HepG2 (cell line): Measurements from ENCODE around the gene HSF4. TPM values are rescaled to one million over a fixed set of nuclear protein-coding genes. Genes with fewer than 3 reads are reported as not detected.

ENCODE experiments used
- ATAC-seq: fragments of 200-7000 bp; cut with Tn5 transposase; 3 replicates; pipeline ENCODE4 v1.9.1; 2020; ENCODE audit warnings: mild to moderate bottlenecking, moderate library complexity
- BruUV-seq: library from RNA; stranded (reverse); fragments of 400-500 nt; replicated peaks from 2 replicates; lab custom pipeline; 2021; lab: Mats Ljungman, UMichigan
- CTCF ChIA-PET: fragments of 300-600 bp; formaldehyde crosslinking; extraction: SDS; loops from one replicate; lab custom pipeline; 2021; ENCODE audit warnings: low total read pairs, inconsistent platforms, low intra/inter-chr PET ratio; lab: Yijun Ruan, JAX
- POLR2A ChIA-PET: fragments of 350-600 bp; sonication (Branson Sonifier 250); formaldehyde crosslinking; loops from one replicate; lab custom pipeline; 2020; ENCODE audit warnings: antibody characterized with exemption, inconsistent platforms; lab: Yijun Ruan, JAX
- DNase-seq: peaks from one replicate; pipeline ENCODE4 v3.0.0-alpha.2; 2015; ENCODE audit warnings: low spot score
- FAIRE-seq: peaks from 3 replicates; lab custom pipeline; 2011; peaks lifted over from hg19 to GRCh38; lab: Jason Lieb, UNC
- H2AFZ ChIP-seq: one replicate; pipeline ENCODE4 v1.6.1; 2011; ENCODE audit warnings: low read length, inconsistent platforms
- H3K27ac ChIP-seq: fragments of 300-600 bp; 3 replicates; pipeline ENCODE4 v1.8.0; 2011; ENCODE audit warnings: mixed run types, mild to moderate bottlenecking, mixed read lengths, low read length, inconsistent platforms; ENCODE audit not compliant: insufficient read depth; ENCODE audit errors: extremely low read length
- H3K27me3 ChIP-seq, 2 experiments: fragments of 200-600 bp in 1 of 2; 2 replicates in 1 of 2; 3 replicates in 1 of 2; pipeline versions ENCODE4 v1.6.0 to v1.8.0; 2011; ENCODE audit warnings: low read length in 2 of 2, mild to moderate bottlenecking in 2 of 2, moderate library complexity in 2 of 2, inconsistent platforms in 1 of 2; ENCODE audit not compliant: insufficient read depth in 2 of 2, control insufficient read depth in 1 of 2
- H3K36me3 ChIP-seq, 2 experiments: fragments of 200-600 bp in 1 of 2; replicated peaks in 1 of 2; 2 replicates in 1 of 2; 3 replicates in 1 of 2; pipeline versions ENCODE4 v1.5.1 to v1.8.0; 2011; ENCODE audit warnings: low read length in 2 of 2, inconsistent platforms in 1 of 2; ENCODE audit not compliant: insufficient read depth in 2 of 2, control insufficient read depth in 1 of 2
- H3K4me1 ChIP-seq: 2 replicates; pipeline ENCODE4 v1.5.1; 2012; ENCODE audit warnings: low read length, inconsistent platforms; ENCODE audit not compliant: insufficient read depth
- H3K4me2 ChIP-seq: 2 replicates; pipeline ENCODE4 v1.6.0; 2011; ENCODE audit warnings: low read depth, low read length, inconsistent platforms
- H3K4me3 ChIP-seq, 3 experiments: fragments of 200-600 bp in 1 of 3; sonication (generic), shearing (Covaris generic) in 1 of 3; replicated peaks in 1 of 3; 2 replicates each; pipeline ENCODE4 v1.5.1; 2011 to 2016; ENCODE audit warnings: low read length in 3 of 3, inconsistent platforms in 2 of 3, low read depth in 2 of 3, mild to moderate bottlenecking in 2 of 3, control low read depth in 1 of 3, mixed read lengths in 1 of 3; ENCODE audit not compliant: insufficient read depth in 1 of 3
- H3K79me2 ChIP-seq: one replicate; pipeline ENCODE4 v1.6.1; 2011; ENCODE audit warnings: low read length, inconsistent platforms; ENCODE audit not compliant: insufficient read depth
- H3K9ac ChIP-seq: 2 replicates; pipeline ENCODE4 v1.6.0; 2011; ENCODE audit warnings: mild to moderate bottlenecking, low read depth, low read length, inconsistent platforms; ENCODE audit not compliant: insufficient read depth
- H3K9me3 ChIP-seq: 2 replicates; pipeline ENCODE4 v1.5.1; 2012; ENCODE audit warnings: mild to moderate bottlenecking, low read length
- H4K20me1 ChIP-seq: 2 replicates; pipeline ENCODE4 v1.6.0; 2011; ENCODE audit warnings: inconsistent platforms, mild to moderate bottlenecking, low read length, moderate library complexity; ENCODE audit not compliant: insufficient read depth
- FIP1L1 ChIP-seq: fragments of 200-400 bp; formaldehyde crosslinking; IDR thresholded peaks from 2 replicates; pipeline ENCODE4 v1.6.1; 2018; ENCODE audit warnings: low read depth, mild to moderate bottlenecking, low read length, moderate library complexity, borderline replicate concordance; ENCODE audit not compliant: insufficient read depth
- JARID2 ChIP-seq: sonication (generic); formaldehyde crosslinking; IDR thresholded peaks from 2 replicates; pipeline ENCODE4 v1.8.1; 2023; ENCODE audit warnings: missing genetic modification reagents, inconsistent platforms; ENCODE audit not compliant: insufficient replicate concordance
- NONO ChIP-seq, 2 experiments: fragments of 450-650 bp in 1 of 2; sonication (generic) in 1 of 2; formaldehyde crosslinking in 1 of 2; IDR thresholded peaks in 1 of 2; conservative IDR thresholded peaks in 1 of 2; 2 replicates each; pipeline versions ENCODE4 v1.6.1 to v1.8.0; 2017 to 2022; ENCODE audit warnings: mild to moderate bottlenecking in 1 of 2, missing genetic modification reagents in 1 of 2, moderate library complexity in 1 of 2
- NR2F1 ChIP-seq, 2 experiments: fragments of 450-650 bp in 1 of 2; formaldehyde crosslinking in 1 of 2; IDR thresholded peaks; 2 replicates each; pipeline versions ENCODE4 v1.5.0 to v1.6.1; 2016 to 2020; ENCODE audit warnings: mild to moderate bottlenecking in 1 of 2, missing compliant biosample characterization in 1 of 2, missing genetic modification reagents in 1 of 2, moderate library complexity in 1 of 2
- RAD21 ChIP-seq: fragments of 450-650 bp; formaldehyde crosslinking; IDR thresholded peaks from 2 replicates; pipeline ENCODE4 v1.5.0; 2020; ENCODE audit warnings: mild to moderate bottlenecking
- RBFOX2 ChIP-seq: fragments of 200-400 bp; formaldehyde crosslinking; IDR thresholded peaks from 2 replicates; pipeline ENCODE4 v1.6.1; 2017; ENCODE audit warnings: low read depth, mild to moderate bottlenecking, low read length
- SMC3 ChIP-seq: IDR thresholded peaks from 2 replicates; pipeline ENCODE4 v1.6.1; 2011; ENCODE audit warnings: low read length, improper control_type of control experiment
- TOPORS ChIP-seq: sonication (generic); formaldehyde crosslinking; IDR thresholded peaks from 2 replicates; pipeline ENCODE4 v1.8.0; 2023; ENCODE audit warnings: mild to moderate bottlenecking, missing genetic modification reagents
- ZBTB44 ChIP-seq: sonication (generic); formaldehyde crosslinking; IDR thresholded peaks from 2 replicates; pipeline ENCODE4 v1.4.0; 2020; ENCODE audit warnings: missing genetic modification reagents
- ZNF30 ChIP-seq: sonication (generic); formaldehyde crosslinking; IDR thresholded peaks from 2 replicates; pipeline ENCODE4 v1.5.0; 2020; ENCODE audit warnings: mild to moderate bottlenecking, missing genetic modification reagents
- ZNF484 ChIP-seq: sonication (generic); formaldehyde crosslinking; IDR thresholded peaks from 2 replicates; pipeline ENCODE4 v1.5.1; 2020; ENCODE audit warnings: mild to moderate bottlenecking, low read depth, missing genetic modification reagents, borderline replicate concordance
- ZNF674 ChIP-seq: sonication (generic); formaldehyde crosslinking; IDR thresholded peaks from 2 replicates; pipeline ENCODE4 v1.5.0; 2020; ENCODE audit warnings: low read depth, mild to moderate bottlenecking, missing genetic modification reagents
- ZNF713 ChIP-seq: sonication (generic); formaldehyde crosslinking; IDR thresholded peaks from 2 replicates; pipeline ENCODE4 v1.4.0; 2020; ENCODE audit warnings: mild to moderate bottlenecking, missing genetic modification reagents
- ZNF761 ChIP-seq: sonication (generic); formaldehyde crosslinking; conservative IDR thresholded peaks from 2 replicates; pipeline ENCODE4 v1.4.0; 2020; ENCODE audit warnings: mild to moderate bottlenecking, missing genetic modification reagents
- WGBS: methylation state at CpG from one replicate; pipeline ENCODE4 v1.1.6; 2017; ENCODE audit warnings: low lambda C conversion rate; 5-methylcytosine and 5-hydroxymethylcytosine counted together
- in situ Hi-C: cut with HindIII; loops from 2 replicates; pipeline ENCODE4 v1.10.0; 2017; ENCODE audit warnings: low pct_unique_long_range_greater_than_20kb; ENCODE audit not compliant: extremely low pct_ligation_motif_present
- intact Hi-C: fragments of 100-400 bp; cut with micrococcal nuclease; formaldehyde crosslinking; loops from one replicate; pipeline ENCODE4 v1.10.0; 2022; ENCODE audit not compliant: unreplicated experiment
- polyA plus RNA-seq, 8 experiments: library from polyadenylated mRNA; depleted of rRNA in 3 of 8; stranded (reverse) in 7 of 8; unstranded in 1 of 8; fragments of >200 nt; fragmentation: Illumina TruSeq in 4 of 8; extraction: Trizol in 4 of 8; gene quantifications; 2 replicates each; pipeline versions ENCODE4 v1.2.1 to v1.2.3, GENCODE V29; 2011 to 2016; ENCODE audit warnings: low read depth in 4 of 8, missing spikeins in 1 of 8, mixed read lengths in 1 of 8; ENCODE audit not compliant: insufficient read depth in 1 of 8
- total RNA-seq, 5 experiments: library from RNA; depleted of rRNA; stranded (reverse); fragments of >200 nt; fragmentation: Illumina TruSeq; extraction: Trizol; gene quantifications; 2 replicates each; pipeline ENCODE4 v1.2.3, GENCODE V29; 2016; ENCODE audit warnings: low read depth in 1 of 5
- TF ChIP-seq, protein P1 (sequence below): sonication (generic); formaldehyde crosslinking; IDR thresholded peaks from 2 replicates; pipeline ENCODE4 v1.5.0; 2020; ENCODE audit warnings: mild to moderate bottlenecking, missing genetic modification reagents, moderate library complexity
- TF ChIP-seq, protein P2 (sequence below): sonication (generic); formaldehyde crosslinking; IDR thresholded peaks from 2 replicates; pipeline ENCODE4 v1.4.0; 2020; ENCODE audit warnings: missing genetic modification reagents

Gene HSF4
- total and polyA plus RNA-seq, 2 of the 13 experiments (the other 11 are each of a cell fraction or from before 2014, with no cell fraction given), result 3.5 to 16.9 TPM

DNA sequence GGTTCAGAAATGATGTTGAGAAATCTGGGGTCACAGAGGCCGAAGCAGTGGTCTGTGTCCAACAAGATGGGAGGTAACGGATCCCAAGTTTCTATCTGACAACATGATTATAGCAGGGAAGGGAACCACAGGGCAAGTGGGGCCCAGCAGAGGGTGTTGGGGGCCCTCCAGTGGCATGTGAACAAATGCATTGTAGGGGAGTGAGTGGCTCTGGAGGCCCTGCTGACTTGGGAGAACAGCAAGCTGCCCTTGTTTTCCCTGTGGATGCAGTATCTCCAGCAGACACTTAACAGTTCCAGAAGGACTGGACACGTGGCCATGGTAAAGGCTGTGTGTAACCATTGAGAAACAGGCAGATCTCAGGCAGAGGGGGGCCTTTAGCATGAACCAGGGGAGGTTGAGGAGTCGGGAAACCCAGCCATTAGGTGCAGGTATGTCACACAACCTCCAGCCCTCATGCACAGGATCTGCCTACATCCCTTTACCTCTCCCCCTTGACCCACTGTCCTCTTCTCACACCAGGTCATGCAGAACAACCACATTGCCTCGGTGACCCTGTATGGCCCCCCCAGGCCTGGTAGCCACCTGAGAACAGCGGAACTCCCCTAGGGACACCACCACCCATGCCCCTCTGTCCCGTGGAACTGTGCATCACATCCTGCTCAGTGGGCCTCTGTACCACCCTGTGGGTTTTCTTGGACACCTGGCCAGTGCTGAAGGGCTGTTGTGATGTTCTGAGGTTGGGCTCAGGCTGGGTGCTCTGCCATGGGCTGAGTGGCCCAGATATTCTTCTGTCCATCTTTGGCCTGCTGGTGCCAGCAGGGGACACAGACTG is 17.8 kb upstream of the HSF4 start:
- no peaks in the 10 kb centered on the region for H3K9me3 ChIP-seq
- 94% methylated on average over 7 of the region's 7 CpGs for WGBS
- intact Hi-C loops, result no loop called here
- no peak for FAIRE-seq
- no peak overlapping the region for H3K4me2 ChIP-seq
- no peak overlapping the region for H2AFZ ChIP-seq
- BruUV-seq, result no TSS peak
- peaks cover 54 to 73% of the 10 kb centered on the region in 2 experiments for H3K36me3 ChIP-seq
- H3K4me1 ChIP-seq, result peaks cover 15% of the 10 kb centered on the region
- peaks cover 9% of the 10 kb centered on the region; the same call in 1 of the 2 replicates for H4K20me1 ChIP-seq
- H3K4me3 ChIP-seq, result no peak overlapping the region
- DNase-seq, result no peak
- H3K9ac ChIP-seq, result no peak overlapping the region
- no peak for ATAC-seq
- CTCF ChIA-PET, result no interaction called here
- POLR2A ChIA-PET, result interaction anchor here (1.5 kb wide), 1 partner anchor 36 kb away, joined by 6 read pairs; no protein-coding TSS in a partner anchor
- in situ Hi-C loops, result no loop called here
- no peaks in the 10 kb centered on the region for H3K79me2 ChIP-seq
- no peak overlapping the region for H3K27ac ChIP-seq
- H3K27me3 ChIP-seq, result no peaks in the 10 kb centered on the region; a peak in 1 of 5 replicates
- TF ChIP-seq FIP1L1 (no peak), RAD21 (peak; percentile 35; the same call in 1 of the 2 replicates), SMC3 (no peak), ZNF674 (no peak), RBFOX2 (0 out of 2 replicates have a peak, but pooled peaks have one; percentile 30), ZNF713 (CRISPR knock-in tag) (no peak), TOPORS (no peak), NONO (IDR thresholded peaks at IDR 0.05) (no peak), NONO (CRISPR knock-in tag; conservative IDR thresholded peaks at IDR 0.05) (0 out of 2 replicates have a peak, but pooled peaks have one; percentile 25), ZNF30 (CRISPR knock-in tag) (no peak), JARID2 (CRISPR knock-in tag) (no peak), ZNF484 (CRISPR knock-in tag) (no peak), ZNF761 (CRISPR knock-in tag) (no peak), ZBTB44 (CRISPR knock-in tag) (no peak), NR2F1 (CRISPR knock-in tag; IDR thresholded peaks at IDR 0.05) (no peak)
- TF ChIP-seq, protein P1, sequence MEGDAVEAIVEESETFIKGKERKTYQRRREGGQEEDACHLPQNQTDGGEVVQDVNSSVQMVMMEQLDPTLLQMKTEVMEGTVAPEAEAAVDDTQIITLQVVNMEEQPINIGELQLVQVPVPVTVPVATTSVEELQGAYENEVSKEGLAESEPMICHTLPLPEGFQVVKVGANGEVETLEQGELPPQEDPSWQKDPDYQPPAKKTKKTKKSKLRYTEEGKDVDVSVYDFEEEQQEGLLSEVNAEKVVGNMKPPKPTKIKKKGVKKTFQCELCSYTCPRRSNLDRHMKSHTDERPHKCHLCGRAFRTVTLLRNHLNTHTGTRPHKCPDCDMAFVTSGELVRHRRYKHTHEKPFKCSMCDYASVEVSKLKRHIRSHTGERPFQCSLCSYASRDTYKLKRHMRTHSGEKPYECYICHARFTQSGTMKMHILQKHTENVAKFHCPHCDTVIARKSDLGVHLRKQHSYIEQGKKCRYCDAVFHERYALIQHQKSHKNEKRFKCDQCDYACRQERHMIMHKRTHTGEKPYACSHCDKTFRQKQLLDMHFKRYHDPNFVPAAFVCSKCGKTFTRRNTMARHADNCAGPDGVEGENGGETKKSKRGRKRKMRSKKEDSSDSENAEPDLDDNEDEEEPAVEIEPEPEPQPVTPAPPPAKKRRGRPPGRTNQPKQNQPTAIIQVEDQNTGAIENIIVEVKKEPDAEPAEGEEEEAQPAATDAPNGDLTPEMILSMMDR (CRISPR knock-in tag), result peak; percentile 59
- TF ChIP-seq, protein P2, sequence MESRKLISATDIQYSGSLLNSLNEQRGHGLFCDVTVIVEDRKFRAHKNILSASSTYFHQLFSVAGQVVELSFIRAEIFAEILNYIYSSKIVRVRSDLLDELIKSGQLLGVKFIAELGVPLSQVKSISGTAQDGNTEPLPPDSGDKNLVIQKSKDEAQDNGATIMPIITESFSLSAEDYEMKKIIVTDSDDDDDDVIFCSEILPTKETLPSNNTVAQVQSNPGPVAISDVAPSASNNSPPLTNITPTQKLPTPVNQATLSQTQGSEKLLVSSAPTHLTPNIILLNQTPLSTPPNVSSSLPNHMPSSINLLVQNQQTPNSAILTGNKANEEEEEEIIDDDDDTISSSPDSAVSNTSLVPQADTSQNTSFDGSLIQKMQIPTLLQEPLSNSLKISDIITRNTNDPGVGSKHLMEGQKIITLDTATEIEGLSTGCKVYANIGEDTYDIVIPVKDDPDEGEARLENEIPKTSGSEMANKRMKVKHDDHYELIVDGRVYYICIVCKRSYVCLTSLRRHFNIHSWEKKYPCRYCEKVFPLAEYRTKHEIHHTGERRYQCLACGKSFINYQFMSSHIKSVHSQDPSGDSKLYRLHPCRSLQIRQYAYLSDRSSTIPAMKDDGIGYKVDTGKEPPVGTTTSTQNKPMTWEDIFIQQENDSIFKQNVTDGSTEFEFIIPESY (CRISPR knock-in tag), result no peak
